ENCODE measurements around the gene ALOXE3.

ALOXE3 gene

DNA sequence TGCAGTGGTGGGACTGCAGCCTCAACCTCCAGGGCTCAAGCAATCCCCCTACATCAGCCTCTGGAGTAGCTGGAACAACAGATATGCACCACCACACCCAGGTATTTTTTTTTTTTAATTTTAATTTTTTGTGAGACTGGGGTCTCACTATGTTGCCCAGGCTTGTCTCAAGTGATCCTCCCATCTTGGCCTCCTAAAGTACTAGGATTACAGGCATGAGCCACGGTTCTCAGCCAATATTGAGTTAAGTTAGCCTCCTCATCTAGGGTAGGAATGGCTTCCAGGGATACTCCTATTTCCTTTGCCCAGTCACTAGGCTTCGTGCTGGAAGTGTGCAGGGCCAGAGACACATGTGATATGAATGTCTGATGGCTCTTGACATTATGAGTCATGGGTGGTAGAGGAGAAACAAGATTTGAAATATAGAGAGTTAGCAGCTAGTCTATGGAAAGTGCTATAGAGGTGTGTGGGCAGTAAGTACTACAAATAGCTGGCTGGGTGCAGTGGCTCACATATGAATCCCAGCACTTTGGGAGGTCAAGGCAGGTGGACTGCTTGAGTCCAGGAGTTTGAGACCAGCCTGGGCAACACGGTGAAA lies 13.6 kb upstream of the ALOXE3 start:
- no peak for DNase-seq (ENCODE audit: low read depth in 2 of 2)
- no peak overlapping the region for H3K4me3 ChIP-seq (replicated peaks in 1 of 2; ENCODE audit: low read depth in 2 of 2, low read length in 2 of 2)
- TF ChIP-seq, protein P1, sequence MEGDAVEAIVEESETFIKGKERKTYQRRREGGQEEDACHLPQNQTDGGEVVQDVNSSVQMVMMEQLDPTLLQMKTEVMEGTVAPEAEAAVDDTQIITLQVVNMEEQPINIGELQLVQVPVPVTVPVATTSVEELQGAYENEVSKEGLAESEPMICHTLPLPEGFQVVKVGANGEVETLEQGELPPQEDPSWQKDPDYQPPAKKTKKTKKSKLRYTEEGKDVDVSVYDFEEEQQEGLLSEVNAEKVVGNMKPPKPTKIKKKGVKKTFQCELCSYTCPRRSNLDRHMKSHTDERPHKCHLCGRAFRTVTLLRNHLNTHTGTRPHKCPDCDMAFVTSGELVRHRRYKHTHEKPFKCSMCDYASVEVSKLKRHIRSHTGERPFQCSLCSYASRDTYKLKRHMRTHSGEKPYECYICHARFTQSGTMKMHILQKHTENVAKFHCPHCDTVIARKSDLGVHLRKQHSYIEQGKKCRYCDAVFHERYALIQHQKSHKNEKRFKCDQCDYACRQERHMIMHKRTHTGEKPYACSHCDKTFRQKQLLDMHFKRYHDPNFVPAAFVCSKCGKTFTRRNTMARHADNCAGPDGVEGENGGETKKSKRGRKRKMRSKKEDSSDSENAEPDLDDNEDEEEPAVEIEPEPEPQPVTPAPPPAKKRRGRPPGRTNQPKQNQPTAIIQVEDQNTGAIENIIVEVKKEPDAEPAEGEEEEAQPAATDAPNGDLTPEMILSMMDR (IDR thresholded peaks at IDR 0.05; ENCODE audit: low read depth, low read length), result no peak

GRCh38 chr17:8128125-8128784 lies 9.9 kb upstream of the ALOXE3 start:
- TF ChIP-seq, protein P1 (IDR thresholded peaks at IDR 0.05; ENCODE audit: low read depth, low read length), result no peak
- H3K4me3 ChIP-seq (replicated peaks in 1 of 2; ENCODE audit: low read depth in 2 of 2, low read length in 2 of 2), result no peak overlapping the region
- no peak for DNase-seq (ENCODE audit: low read depth in 2 of 2)

DNA sequence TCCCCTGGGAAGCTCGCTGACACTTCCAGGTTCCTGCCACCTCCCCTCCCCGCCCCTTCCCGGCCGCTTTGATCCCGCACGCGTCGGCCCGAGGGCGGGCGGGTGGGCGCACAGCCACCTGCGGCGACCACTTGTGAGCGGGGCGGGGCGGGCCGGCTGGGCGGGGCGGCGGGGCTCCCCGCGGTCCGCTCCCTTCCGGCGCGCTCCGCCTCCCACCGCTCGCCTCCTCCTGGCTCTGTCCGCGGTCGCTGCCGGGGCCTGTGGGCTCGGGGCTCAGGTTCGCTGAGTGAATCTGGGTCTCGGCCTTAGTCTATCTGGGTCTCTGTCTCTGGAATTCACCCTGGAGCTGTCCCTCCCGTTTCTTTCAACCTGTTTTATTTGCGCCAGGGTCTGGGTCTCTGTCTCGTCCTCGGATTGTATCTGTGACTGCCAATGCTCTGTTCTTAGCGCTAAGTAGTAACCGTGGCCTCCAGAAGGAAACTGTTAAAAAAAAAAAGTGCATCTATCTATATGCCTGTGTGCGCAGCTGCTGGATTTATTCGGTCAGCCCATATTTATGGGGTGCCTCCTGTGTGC lies 8.3 kb upstream of the ALOXE3 start:
- H3K4me3 ChIP-seq (replicated peaks in 1 of 2; ENCODE audit: low read depth in 2 of 2, low read length in 2 of 2), result peak overlapping the region; percentile 67 to 68
- TF ChIP-seq, protein P1 (IDR thresholded peaks at IDR 0.05; ENCODE audit: low read depth, low read length), result no peak
- peak; percentile 37 to 42 for DNase-seq (ENCODE audit: low read depth in 2 of 2)

- peak overlapping the region; percentile 67 to 68 for H3K4me3 ChIP-seq (replicated peaks in 1 of 2; ENCODE audit: low read depth in 2 of 2, low read length in 2 of 2)
- TF ChIP-seq, protein P1 (IDR thresholded peaks at IDR 0.05; ENCODE audit: low read depth, low read length), result no peak
- peak in 1 of 2 donors; percentile 33 for DNase-seq (ENCODE audit: low read depth in 2 of 2)
These were observed 7.7 kb upstream of the ALOXE3 start for GRCh38 chr17:8125947-8126490.

- peak; percentile 69 to 78 for DNase-seq (ENCODE audit: low read depth in 2 of 2)
- TF ChIP-seq, protein P1 (IDR thresholded peaks at IDR 0.05; ENCODE audit: low read depth, low read length), result no peak
- peak overlapping the region; percentile 67 to 68 for H3K4me3 ChIP-seq (replicated peaks in 1 of 2; ENCODE audit: low read depth in 2 of 2, low read length in 2 of 2)
These were observed 7.0 kb upstream of the ALOXE3 start for GRCh38 chr17:8125154-8125946.

DNA sequence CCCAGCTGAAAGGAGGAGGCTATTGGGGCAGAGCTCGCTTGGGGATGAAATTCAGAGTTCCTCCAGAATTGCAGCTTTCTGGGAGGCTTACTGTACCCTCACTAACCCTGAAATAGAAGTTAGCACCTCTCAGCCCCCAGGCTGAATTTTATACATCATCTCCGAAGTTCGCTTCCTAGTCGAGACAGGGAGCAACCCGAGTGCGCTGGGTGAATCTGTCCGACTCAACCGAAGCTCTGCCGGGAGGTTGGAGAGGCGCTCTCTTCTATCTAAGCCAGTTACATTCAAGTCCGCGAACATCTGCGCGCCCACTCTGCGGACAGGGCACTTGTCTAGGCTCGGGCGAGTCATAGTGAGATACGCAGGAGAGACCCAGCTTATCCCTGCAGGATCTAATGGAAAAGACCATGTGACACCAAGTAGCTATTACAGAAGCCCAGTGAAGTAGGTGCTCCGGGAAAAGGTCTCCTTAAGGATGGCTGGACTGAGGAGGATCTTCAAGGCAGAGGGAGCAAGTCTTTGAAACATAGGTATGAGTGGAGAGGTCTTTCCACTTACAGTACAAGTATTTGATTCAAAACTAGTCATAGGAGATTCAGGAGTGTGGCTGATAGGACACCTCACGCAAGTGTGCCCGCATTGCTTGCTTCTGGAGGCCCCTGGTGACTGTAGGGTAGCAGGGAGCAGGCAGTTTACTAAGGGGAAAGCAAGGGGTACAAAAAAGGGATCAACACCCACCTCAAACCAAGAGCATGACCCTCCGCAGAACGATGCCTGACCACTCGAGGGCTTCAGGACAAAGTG lies 6.2 kb upstream of the ALOXE3 start:
- peak; percentile 27 to 33 for DNase-seq (ENCODE audit: low read depth in 2 of 2)
- TF ChIP-seq, protein P1 (IDR thresholded peaks at IDR 0.05; ENCODE audit: low read depth, low read length), result no peak

More for the DNA sequence above, 6.2 kb upstream of the ALOXE3 start:
- peak overlapping the region; percentile 53 to 70 for H3K4me3 ChIP-seq (replicated peaks in 1 of 2; ENCODE audit: low read depth in 2 of 2, low read length in 2 of 2)
